ENCODE data around the gene SPP1.

SPP1 gene

DNA sequence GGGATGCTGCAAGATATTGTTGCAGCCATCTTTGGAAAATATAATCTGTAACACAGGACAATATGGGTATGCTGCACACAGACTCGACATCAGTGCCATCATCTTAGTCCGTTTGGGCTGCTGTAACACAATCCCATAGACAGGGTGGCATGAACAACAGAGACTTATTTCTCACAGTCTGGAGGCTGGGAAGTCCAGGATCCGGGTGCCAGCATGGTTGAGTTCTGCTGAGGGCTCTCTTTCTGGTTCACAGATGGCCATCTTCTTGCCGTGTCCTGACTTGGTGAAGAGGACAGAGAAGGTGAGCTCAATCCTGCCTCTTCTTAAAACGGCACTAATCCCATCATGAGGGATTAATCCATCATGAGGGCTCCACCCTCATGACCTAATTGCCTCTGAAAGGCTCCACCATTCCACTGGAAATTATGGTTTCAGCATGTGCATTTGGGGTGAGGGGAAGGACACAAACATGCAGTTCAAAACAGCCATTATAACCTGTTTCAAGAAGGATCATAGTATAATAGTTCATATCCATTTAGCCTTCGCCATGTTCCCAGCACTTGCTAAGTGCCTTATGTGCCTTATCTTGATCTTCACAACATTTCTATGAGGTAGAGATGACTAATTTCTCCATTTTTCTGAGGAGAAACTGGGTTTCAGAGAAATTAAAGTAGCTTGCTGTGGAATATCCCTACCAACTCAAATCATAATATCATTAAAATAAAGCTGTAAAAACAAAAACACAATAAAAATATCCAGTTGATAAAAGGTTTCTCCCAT is 27.9 kb upstream of the SPP1 start:
- DNase-seq (ENCODE audit: extremely low read depth, insufficient read length), result no peak

DNA sequence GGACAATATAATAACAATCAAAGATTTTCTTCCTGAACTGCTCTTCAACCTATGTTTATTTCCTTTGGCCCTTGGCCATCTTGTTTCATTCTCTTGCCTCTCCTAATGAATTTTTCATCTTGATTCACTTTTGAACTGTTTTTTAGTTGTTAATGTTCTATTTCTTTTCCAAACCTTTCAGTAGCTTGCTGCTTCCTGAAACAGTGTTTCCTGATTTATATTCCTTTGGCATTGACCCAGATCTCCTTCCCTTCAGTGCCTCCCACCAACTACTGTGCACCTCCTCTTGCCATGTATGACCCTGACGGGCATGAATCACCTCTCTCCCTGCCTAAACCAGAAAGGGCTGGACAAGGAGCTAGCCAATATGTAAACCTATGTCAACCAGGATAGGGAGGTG is 25.6 kb upstream of the SPP1 start:
- TF ChIP-seq, protein P1, sequence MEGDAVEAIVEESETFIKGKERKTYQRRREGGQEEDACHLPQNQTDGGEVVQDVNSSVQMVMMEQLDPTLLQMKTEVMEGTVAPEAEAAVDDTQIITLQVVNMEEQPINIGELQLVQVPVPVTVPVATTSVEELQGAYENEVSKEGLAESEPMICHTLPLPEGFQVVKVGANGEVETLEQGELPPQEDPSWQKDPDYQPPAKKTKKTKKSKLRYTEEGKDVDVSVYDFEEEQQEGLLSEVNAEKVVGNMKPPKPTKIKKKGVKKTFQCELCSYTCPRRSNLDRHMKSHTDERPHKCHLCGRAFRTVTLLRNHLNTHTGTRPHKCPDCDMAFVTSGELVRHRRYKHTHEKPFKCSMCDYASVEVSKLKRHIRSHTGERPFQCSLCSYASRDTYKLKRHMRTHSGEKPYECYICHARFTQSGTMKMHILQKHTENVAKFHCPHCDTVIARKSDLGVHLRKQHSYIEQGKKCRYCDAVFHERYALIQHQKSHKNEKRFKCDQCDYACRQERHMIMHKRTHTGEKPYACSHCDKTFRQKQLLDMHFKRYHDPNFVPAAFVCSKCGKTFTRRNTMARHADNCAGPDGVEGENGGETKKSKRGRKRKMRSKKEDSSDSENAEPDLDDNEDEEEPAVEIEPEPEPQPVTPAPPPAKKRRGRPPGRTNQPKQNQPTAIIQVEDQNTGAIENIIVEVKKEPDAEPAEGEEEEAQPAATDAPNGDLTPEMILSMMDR (IDR thresholded peaks at IDR 0.05; ENCODE audit: insufficient read depth, low read length, poor library complexity, severe bottlenecking), result no peak
- H3K4me3 ChIP-seq (replicated peaks; ENCODE audit: low read depth, low read length), result no peak overlapping the region
- no peaks in the 10 kb centered on the region; the same call in 1 of the 2 replicates for H3K27me3 ChIP-seq (replicated peaks; ENCODE audit: control insufficient read depth, insufficient read depth, low read length)
- H3K36me3 ChIP-seq (ENCODE audit: control insufficient read depth, insufficient read depth, low read length), result no peaks in the 10 kb centered on the region
- no peak for DNase-seq (ENCODE audit: extremely low read depth, insufficient read length)

More for the DNA sequence above, 27.9 kb upstream of the SPP1 start:
- no peaks in the 10 kb centered on the region; the same call in 1 of the 2 replicates for H3K27me3 ChIP-seq (replicated peaks; ENCODE audit: control insufficient read depth, insufficient read depth, low read length)
- TF ChIP-seq, protein P1 (IDR thresholded peaks at IDR 0.05; ENCODE audit: insufficient read depth, low read length, poor library complexity, severe bottlenecking), result no peak
- no peak overlapping the region for H3K4me3 ChIP-seq (replicated peaks; ENCODE audit: low read depth, low read length)
- H3K36me3 ChIP-seq (ENCODE audit: control insufficient read depth, insufficient read depth, low read length), result no peaks in the 10 kb centered on the region

DNA sequence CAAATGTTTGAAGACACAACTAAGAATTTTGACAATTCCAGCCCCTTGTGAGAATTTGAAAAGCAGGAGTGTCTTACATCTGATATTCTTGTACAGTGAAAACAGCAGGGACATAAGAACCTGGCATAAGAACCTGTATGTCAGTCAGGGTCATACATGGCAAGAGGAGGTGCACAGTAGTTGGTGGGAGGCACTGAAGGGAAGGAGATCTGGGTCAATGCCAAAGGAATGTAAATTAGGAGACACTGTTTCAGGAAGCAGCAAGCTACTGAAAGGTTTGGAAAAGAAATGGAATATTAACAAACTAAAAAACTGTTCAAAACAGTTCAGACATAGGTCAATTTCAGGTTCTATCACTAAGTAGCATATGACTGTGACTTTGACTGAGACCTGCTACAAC is 25.0 kb upstream of the SPP1 start:
- H3K4me3 ChIP-seq (replicated peaks; ENCODE audit: low read depth, low read length), result no peak overlapping the region
- TF ChIP-seq, protein P1 (IDR thresholded peaks at IDR 0.05; ENCODE audit: insufficient read depth, low read length, poor library complexity, severe bottlenecking), result no peak
- no peaks in the 10 kb centered on the region; the same call in 1 of the 2 replicates for H3K27me3 ChIP-seq (replicated peaks; ENCODE audit: control insufficient read depth, insufficient read depth, low read length)
- H3K36me3 ChIP-seq (ENCODE audit: control insufficient read depth, insufficient read depth, low read length), result no peaks in the 10 kb centered on the region
- DNase-seq (ENCODE audit: extremely low read depth, insufficient read length), result no peak

DNA sequence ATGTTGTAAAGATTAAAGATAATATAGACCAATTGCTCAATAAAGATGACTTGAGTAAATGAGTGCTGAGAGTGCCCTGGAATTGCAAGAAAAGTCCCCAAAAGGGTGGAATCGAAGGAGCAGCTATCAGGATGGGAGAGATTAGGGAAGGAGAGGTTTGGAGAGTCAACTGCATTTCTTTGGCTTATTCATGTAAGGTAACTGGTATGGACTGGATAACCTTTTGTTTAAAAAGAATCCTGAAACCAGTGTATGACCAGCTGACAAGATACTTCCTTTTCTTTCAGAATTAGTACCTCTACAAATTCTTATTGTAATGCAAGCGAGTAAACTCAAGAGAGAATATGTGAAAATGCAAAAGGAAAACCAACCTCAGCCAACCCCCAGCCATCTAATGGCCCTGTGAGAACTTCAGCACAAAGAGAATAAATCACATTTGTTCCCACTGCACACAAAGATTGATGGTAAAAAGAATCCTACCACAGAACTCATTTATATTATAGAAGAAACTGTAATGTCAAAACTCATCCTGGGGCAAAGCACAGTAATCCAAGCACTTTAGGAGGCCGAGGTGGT is 24.5 kb upstream of the SPP1 start:
- TF ChIP-seq, protein P1 (IDR thresholded peaks at IDR 0.05; ENCODE audit: insufficient read depth, low read length, poor library complexity, severe bottlenecking), result no peak
- DNase-seq (ENCODE audit: extremely low read depth, insufficient read length), result no peak
- Histone ChIP-seq H3K36me3 (ENCODE audit: control insufficient read depth, insufficient read depth, low read length) (no peaks in the 10 kb centered on the region), H3K4me3 (replicated peaks; ENCODE audit: low read depth, low read length) (no peak overlapping the region), H3K27me3 (replicated peaks; ENCODE audit: control insufficient read depth, insufficient read depth, low read length) (no peaks in the 10 kb centered on the region; the same call in 1 of the 2 replicates)

DNA sequence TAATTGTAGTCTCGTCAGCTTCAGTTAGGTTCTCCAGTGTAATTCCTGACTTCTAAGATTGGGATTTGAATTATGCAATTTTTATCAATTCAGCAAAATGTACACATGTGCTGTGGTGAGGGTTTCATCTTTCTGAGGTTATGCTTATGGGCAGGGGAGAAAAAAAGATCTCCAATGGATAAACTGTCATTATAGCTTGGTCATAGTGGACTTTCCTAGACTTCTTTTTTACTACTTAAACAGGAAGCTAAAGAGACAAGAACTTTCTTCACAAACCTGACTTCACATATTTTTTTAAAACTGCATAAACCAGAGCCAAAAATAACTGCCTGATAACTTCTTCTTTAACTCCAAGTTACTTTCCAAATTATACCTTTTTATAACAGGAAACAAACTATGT is 21.7 kb upstream of the SPP1 start:
- no peak for DNase-seq (ENCODE audit: extremely low read depth, insufficient read length)
- H3K4me3 ChIP-seq (replicated peaks; ENCODE audit: low read depth, low read length), result no peak overlapping the region
- TF ChIP-seq, protein P1 (IDR thresholded peaks at IDR 0.05; ENCODE audit: insufficient read depth, low read length, poor library complexity, severe bottlenecking), result no peak
- no peaks in the 10 kb centered on the region for H3K36me3 ChIP-seq (ENCODE audit: control insufficient read depth, insufficient read depth, low read length)
- no peaks in the 10 kb centered on the region; the same call in 1 of the 2 replicates for H3K27me3 ChIP-seq (replicated peaks; ENCODE audit: control insufficient read depth, insufficient read depth, low read length)
